ENCODE results near the gene VPS33A.
"Not testable (repeated sequence)": the region's sequence is repeated elsewhere in the genome, so short reads cannot be mapped to it uniquely, and the experiment has no call there.

Gene VPS33A

DNA sequence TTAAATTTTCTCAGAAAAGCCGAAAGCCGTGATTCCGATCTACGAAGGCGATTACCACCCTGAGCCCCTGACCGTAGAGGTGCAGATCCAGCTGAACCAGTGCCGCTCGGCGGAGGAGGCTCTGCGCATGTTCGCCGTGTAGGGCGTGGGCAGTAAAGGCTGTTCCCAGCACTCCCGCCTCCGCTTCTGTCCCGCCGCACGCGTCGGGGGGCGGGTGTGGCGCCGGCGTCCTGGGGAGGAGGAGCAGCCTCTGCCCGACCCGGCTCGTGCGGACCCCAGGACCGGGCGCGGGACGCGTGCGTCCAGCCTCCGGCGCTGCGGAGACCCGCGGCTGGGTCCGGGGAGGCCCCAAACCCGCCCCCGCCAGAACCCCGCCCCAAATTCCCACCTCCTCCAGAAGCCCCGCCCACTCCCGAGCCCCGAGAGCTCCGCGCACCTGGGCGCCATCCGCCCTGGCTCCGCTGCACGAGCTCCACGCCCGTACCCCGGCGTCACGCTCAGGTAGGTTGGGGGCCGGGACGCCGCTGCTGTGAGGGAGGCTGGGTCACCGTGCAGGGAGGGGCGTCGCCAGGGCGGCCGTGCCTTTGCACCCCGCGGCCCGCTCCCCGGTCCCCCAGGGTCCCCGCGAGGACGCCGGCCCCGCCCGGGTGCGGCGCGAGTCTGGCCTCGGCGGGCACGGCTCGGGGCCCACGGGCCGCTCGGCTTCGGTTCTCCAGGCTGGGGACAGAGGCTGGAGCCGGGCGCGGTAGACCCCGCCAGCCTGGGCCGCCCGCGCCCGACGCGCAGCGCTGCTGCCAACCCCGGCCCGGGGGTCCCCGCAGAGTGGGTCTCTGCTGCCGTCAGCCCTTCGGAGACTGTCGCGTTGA is 62.8 kb downstream of the VPS33A start, which contains the start of gene B3GNT4:
Gene B3GNT4 (plus strand): TSS at position 409 of the 866 bp plus-strand sequence. CDS start 910 bp downstream, outside the sequence.
- peak; percentile 27 to 65 (median 62) for DNase-seq

- not testable (repeated sequence) for DNase-seq
These were observed 63.5 kb downstream of the VPS33A start for GRCh38 chr12:122202811-122203210.

DNA sequence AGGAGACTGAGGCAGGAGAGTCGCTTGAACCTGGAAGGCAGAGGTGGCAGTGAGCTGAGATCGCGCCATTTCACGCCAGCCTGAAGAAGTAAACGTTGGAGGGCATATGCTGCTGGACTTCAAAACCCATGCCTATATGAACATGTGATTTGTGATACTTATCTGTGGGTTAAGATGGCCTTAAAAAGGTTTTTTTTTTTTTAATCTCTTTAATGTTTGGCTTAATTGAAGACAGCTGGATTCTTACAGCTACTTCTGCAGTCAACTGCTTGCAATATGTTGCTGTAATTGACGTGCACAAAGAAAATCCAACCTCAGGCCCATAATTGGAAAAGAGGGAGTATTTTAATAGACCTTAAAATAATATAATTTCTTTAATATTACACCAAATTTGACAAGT is 64.3 kb downstream of the VPS33A start:
- no peak for DNase-seq

DNA sequence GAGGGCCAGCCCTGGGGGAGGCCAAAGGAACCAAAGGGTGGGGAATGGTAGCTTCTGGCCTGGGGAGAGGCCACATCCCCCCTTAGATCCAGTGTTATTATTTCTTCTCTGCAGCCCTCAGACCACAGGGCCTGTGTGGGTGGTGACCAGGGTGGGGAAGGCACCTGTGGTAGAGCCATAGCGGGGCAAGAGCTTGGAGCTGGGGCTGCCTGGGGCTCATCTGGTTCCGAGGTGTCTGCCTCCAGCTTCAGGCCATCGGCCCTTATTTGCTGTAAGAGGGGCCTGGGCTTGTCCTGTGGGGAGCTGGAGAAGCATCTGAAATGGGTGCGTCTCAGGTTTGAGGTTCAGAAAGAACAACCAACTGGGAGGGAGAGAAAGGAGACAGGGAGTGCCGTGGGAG is 64.9 kb downstream of the VPS33A start:
- DNase-seq = no peak

DNA sequence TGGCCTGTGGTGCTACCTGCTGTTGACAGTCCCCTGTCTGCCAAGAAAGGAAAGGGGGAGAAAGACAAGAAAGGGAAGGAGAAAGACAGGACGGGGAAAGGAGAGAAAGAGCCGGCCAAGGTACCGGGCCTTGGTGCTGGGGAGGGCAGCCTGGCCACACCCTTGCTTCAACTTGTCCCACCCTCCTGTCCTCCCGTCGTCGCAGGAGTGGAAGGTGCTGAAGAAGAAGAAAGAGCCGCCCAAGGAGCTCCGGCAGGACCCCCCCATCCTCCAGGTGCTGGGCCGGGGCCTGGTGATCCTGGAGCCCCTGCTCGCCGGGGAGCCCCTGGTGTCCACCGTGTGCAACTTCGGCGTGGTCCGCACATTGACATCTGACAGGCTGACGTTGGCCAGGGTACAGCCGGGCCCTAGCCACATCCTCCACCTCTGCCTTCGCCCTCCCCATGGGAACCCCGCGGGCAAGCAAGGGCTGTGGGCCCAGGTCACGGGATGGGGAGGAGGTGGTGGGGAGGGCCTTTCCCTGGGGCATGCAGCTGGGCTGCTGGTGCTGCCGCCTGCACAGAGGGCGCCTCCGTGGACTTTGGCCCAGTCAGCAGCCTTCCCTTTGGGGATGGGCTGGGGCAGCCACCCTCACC is 65.6 kb downstream of the VPS33A start:
- no peak for DNase-seq

- DNase-seq = no peak
These were observed 66.6 kb downstream of the VPS33A start for GRCh38 chr12:122199484-122200355.

GRCh38 chr12:122197612-122197966 is 68.7 kb downstream of the VPS33A start:
- no peak for DNase-seq

- no peak for DNase-seq
These were observed 70.9 kb downstream of the VPS33A start for GRCh38 chr12:122195405-122195804.

- DNase-seq = no peak
These were observed 71.5 kb downstream of the VPS33A start for GRCh38 chr12:122194804-122195203.

DNA sequence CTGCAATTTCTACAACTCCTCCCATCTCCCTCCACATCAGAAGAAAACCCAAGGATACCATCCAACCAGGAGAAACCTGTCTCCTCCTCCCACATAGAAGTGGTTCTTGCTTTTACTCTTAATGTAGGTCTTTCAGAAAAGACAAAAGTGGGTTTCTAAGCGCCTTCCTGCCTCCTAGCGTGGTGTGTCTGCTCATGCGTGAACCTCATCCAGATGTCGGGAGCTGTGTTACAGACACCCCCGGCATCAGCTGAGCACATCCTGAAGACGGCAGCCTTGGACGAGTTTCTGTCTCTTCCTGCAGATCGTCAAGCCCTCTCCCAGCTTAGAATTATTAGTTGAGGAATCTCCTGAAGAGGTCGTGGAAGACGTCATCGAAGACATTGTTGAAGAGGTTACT is 73.9 kb downstream of the VPS33A start:
- no peak for DNase-seq

DNA sequence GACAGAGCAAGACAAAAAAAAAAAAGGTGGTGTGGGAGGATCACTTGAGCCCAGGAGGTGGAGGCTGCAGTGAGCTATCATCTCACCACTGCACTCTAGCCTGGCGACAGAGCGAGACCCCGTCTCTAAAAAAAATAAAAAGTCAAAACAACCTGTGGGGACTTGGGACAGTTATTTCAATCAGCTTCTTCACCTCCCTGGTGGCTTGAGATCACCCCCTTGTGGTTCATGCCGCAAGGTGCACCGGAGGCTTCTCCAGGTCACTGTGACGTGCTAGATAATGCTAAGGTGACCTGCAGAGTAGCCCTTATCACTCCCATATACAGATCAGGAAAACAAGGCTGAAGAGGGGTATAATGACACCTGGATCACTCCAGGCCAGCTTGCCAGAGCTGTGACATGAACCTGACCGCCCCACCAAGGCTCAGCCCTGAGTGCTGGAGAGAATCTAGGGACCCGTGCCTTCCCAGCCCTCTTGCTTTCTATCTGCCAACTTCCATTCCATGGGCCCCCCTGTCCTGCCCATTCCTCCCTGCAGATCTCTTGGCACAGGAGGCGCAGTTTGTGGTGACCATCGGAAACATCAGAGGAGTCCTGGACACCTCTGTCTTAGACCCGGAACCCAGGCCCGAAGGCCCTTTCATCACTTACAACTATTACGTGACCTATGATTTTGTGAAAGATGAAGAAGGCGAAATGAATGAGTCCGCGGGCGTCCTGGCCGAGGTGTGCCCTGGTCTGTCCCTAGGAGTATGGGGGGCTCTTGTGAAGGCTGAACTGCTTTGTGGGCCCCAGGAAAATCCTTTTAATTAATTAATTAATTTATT is 75.2 kb downstream of the VPS33A start:
- peak in 4 of 5 donors; percentile 37 to 54 (median 44) for DNase-seq

DNA sequence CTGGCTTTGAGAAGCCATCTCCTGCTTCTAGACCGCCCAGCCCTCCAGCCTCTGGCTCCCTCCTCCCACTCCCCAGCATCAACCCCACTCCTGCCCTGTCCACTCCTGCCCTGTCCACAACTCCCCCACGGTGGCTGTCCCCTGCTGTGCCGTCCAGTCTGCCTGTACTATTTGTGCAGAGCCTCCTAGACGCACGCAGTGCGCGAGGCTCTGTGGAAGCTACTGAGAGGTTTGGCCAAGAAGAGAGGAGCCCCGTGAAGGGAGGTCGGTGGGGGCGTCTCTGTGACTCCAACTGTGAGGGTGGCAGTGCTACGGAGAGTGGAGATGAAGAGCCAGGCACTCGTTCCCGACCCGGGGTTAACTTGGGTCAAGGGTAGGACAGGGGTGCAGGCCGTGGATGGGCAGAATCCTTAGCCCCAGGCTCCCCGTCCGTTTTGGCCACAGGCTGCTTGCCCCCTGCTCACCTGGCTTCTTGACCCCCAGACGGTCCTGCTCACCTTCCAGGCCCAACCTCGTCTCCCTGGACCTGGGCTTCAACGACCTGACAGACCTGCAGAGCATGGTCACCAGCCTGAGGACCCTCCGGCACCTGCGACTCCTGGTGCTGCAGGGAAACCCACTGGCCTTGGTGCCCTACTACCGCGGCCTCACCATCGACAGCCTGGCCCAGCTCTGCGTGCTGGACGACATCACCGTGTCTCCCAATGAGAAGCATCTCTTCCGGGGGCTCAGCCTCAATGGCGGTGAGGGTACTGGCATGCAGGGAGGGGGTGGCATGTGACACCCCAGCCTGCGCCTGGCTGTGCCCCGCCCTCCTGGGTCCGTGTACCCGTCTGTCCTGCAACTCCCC is 76.4 kb downstream of the VPS33A start:
- DNase-seq = no peak

DNA sequence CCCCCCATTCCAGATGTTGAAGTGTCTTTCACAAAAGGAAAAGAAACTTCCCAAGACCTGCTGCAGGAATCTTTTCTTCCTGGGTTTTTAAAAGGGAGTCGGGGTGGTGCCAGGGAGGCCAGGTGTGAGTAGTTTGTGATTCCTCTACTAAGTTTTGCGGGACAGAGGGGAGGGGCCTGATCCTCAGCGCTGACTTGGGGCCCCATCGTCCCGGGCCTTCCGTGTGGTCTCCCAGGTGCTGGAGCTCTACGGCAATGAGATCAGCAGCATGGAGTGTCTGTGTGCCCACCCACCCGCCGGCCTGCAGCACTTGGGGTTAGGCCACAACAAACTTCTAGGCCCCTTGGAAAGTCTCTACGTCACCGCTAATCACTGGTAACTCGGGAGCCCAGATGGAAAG is 78.8 kb downstream of the VPS33A start:
- DNase-seq = no peak

DNA sequence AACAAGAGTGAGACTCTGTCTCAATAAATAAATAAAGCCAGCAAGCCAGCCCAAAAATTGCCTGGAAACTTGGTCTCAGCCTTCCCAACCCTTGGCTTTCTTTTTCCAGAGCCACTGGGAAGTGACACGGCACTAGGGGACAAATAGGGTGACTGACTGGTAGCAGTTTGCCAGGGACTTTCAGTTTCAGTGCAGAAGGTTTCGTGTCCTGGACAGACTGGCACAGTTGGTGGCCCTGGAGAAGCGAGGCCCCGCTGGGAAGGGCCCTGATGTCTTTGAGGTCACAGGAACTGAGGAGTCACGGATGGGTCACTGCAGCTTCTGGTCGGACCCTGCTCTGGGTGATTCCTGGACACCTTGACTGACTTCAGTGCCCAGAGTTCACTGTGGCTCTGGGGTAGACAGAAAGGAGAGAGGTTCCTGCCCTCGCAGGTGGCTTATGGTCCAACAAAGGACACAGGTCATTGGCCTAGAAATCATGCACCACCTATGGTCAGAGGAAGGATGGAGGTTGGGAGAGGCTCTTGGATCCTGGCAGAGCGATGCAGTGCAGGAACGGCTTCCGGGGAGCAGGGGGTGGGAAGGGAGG is 80.7 kb downstream of the VPS33A start:
- no peak for DNase-seq

DNA sequence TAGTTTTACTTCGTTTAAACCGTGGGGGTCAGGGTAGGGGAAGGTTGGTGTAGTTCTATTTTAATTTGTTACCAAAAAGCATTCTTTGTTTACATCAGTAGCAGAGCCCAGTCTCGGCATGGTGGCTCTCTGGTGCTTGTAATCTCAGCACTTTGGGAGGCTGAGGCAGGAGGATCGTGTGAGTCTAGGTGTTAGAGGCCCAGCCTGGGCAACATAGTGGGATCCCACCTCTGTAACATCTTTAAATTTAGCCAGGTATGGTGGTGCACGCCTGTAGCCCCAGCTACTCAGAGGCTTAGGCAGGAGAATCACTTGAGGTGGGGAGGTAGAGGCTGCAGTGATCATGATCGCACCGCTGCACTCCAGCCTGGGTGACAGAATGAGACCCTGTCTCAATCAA is 81.2 kb downstream of the VPS33A start:
- DNase-seq = no peak

DNA sequence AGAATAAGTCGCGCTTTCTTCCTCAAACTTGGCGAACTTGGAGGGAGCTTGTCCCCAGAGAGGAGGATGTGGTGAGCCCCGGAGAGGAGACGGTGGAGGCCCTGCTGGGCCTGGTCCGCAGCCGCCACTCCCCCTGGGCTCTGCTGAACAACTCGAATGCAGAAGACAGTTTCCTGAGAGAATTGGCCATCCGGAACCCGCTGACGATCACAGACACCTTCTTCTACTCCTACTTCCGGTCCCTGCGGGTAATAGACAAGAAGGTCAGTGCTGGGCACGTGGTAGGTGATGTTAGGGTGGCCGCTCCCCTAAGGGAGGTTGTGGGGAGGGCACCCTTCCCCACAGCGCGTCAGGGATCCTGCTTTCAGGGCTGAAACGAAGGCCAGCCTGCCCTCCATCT is 81.8 kb downstream of the VPS33A start:
- no peak for DNase-seq

DNA sequence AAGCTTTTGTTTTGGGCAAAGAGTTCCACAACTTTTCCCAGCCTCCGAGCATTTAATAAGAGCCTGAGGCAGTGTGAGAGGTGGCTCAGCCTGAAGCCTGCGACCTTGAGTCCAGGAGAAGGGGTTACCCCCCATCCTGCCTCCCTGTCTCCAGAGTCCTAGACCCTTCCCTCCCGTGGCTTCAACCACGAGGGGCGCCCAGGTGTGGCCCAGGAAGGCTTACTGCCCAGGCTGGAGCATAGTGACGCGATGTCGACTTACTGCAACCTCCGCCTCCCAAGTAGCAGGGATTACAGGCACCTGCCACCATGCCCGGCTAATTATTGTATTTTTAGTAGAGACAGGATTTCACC is 82.7 kb downstream of the VPS33A start:
- no peak for DNase-seq

DNA sequence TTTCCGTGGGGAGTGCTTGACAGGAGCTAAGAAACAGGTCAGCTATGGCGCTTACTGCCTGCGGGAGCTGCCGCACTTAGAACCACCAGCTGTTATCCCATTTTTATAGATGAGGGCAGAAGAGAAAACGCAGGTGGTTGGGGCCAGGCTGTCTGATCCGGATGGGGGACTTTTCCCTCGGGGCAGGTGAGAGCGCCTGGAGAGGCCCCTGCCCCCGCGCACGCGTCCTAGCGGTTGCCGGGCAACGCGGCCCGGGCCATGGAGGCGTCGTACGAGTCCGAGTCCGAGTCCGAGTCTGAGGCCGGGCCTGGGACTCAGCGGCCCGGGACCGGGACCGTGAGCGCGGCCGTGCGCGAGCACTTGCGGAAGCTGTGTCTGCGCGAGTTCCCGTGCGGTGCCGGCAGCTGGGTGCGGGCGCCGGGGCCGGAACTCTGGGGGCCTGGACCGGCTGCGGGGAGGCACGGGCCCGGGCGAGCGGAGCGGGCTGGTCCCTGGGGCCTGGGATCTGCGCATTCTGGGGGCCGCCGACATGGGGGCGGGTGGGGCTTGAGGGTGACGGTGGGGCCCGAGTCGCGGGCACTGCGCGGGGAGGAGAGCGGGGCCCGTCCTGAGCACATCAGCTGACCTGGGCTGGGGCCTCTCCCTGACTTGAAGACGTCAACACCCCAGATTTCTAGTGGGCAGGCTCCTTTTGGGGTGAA is 83.3 kb downstream of the VPS33A start, which contains the start of gene LRRC43:
Gene LRRC43 (plus strand): TSS at position 237 of the 701 bp plus-strand sequence. CDS start 22 bp downstream, at position 259.
- DNase-seq = peak in 1 of 5 donors; percentile 33
